Aorta (tissue), 5 donors: ENCODE data around the gene KIF6. TPM values are rescaled to one million over a fixed set of nuclear protein-coding genes. Genes with fewer than 3 reads are reported as not detected.

Experiments
- ATAC-seq: fragments of 200-7000 bp; cut with Tn5 transposase; one replicate; pipeline ENCODE4 v1.9.1; 2022; ENCODE audit warnings: moderate library complexity; ENCODE audit not compliant: low FRiP score
- DNase-seq, 2 donors: peaks; one replicate each; pipeline ENCODE4 v3.0.0-alpha.2; 2020
- H3K27ac ChIP-seq, 2 donors: one replicate each; pipeline ENCODE4 v1.5.1; 2013; ENCODE audit warnings: low read length in 2 of 2, mild to moderate bottlenecking in 2 of 2, moderate library complexity in 2 of 2, control low read depth in 1 of 2, inconsistent platforms in 1 of 2, low read depth in 1 of 2
- H3K27me3 ChIP-seq, 2 donors: one replicate each; pipeline ENCODE4 v1.6.1; 2013; ENCODE audit warnings: control low read depth in 1 of 2, low read length in 1 of 2, mild to moderate bottlenecking in 1 of 2, moderate library complexity in 1 of 2; ENCODE audit not compliant: insufficient read depth in 2 of 2, control insufficient read depth in 1 of 2
- H3K36me3 ChIP-seq, 2 donors: one replicate each; pipeline ENCODE4 v1.6.1; 2013; ENCODE audit warnings: control low read depth in 1 of 2, low read length in 1 of 2, mild to moderate bottlenecking in 1 of 2; ENCODE audit not compliant: insufficient read depth in 2 of 2, control insufficient read depth in 1 of 2
- H3K4me1 ChIP-seq, 2 donors: one replicate each; pipeline ENCODE4 v1.6.1; 2013; ENCODE audit warnings: low read length in 2 of 2, control low read depth in 1 of 2, mild to moderate bottlenecking in 1 of 2, moderate library complexity in 1 of 2; ENCODE audit not compliant: insufficient read depth in 2 of 2, control insufficient read depth in 1 of 2
- H3K4me3 ChIP-seq, 2 donors: one replicate each; pipeline ENCODE4 v1.5.1; 2013; ENCODE audit warnings: low read length in 2 of 2, control low read depth in 1 of 2, mild to moderate bottlenecking in 1 of 2
- H3K9me3 ChIP-seq: one replicate; pipeline ENCODE4 v1.6.1; 2013; ENCODE audit warnings: mild to moderate bottlenecking, low read length; ENCODE audit not compliant: control insufficient read depth
- WGBS, 2 donors: extraction: QIAGEN DNeasy Blood & Tissue Kit; methylation state at CpG; one replicate each; pipeline ENCODE4 v1.1.7; 2013; 5-methylcytosine and 5-hydroxymethylcytosine counted together
- intact Hi-C, 2 donors: fragments of 100-400 bp; cut with DNase I; formaldehyde crosslinking; loops; one replicate each; pipeline versions ENCODE4 v1.14.2 to v1.15.0; 2022
- polyA plus RNA-seq, 2 donors: library from polyadenylated mRNA; stranded (reverse); fragments of 200-250 nt; gene quantifications; one replicate each; pipeline ENCODE4 v1.2.3, GENCODE V29; 2013
- total RNA-seq, 2 donors: library from RNA; stranded (reverse); fragmentation: NEBNext Ultra II Directional; extraction: Animal tissue kit (Norgen Biotek cat#: 25700); gene quantifications; one replicate each; pipeline ENCODE4 v1.2.1, GENCODE V29; 2021
- donor health status: healthy with polysubstance abuse.
- donor health status: Bipolar disorder and iron deficiency.
- donor health status: DM: no; HTN: no; CAD: no.
- donor health status: DM: no; HTN: no; CAD: no.
- donor health status: DM: yes; HTN: yes; CAD: no.

The KIF6 gene
- total and polyA plus RNA-seq, 4 donors: 0.39 to 0.63 (median 0.42) TPM; not detected in 1

DNA sequence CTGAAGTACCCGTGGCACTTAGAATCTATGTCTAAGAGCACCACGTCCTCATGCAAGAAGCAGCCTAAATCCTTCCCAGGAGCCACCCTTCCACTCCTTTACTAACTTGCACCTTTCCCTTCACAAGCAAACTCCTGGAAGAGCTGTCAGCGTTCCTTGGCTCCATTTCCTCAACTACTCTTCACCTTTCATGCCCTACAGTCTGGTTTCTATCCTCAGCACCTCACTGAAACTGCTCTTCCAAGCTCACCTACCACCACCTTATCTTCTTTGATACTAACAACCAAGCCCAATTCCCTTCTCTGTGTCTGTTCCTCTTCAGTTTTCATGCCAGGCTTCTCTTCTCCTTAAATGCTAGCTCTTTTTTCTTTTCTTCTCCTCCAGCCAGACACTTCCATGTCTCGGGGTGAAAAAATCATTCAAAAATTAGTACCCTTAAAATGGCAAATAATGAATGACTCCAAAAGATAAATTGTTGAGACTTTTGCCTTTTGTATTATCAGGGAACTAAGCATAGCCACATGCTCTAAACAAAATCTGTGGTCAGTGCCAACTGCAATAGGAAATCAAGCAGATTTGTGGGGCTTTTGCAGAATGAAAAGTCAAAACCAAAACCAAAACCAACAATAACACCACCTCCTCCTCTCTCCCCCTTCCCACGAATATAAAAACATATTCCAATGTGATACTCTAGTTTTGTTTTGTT, 253.1 kb downstream of the KIF6 start:
- H3K27me3 ChIP-seq: no peaks in the 10 kb centered on the region
- intact Hi-C loops: no loop called here
- no peak for ATAC-seq
- no peaks in the 10 kb centered on the region for H3K36me3 ChIP-seq
- no peak overlapping the region for H3K4me3 ChIP-seq
- WGBS, 2 donors: 47 to 50% methylated on average over 5 of the region's 5 CpGs
- H3K4me1 ChIP-seq: no peaks in the 10 kb centered on the region
- H3K27ac ChIP-seq: no peak overlapping the region
- no peak for DNase-seq
- peaks cover 1% of the 10 kb centered on the region for H3K9me3 ChIP-seq

DNA sequence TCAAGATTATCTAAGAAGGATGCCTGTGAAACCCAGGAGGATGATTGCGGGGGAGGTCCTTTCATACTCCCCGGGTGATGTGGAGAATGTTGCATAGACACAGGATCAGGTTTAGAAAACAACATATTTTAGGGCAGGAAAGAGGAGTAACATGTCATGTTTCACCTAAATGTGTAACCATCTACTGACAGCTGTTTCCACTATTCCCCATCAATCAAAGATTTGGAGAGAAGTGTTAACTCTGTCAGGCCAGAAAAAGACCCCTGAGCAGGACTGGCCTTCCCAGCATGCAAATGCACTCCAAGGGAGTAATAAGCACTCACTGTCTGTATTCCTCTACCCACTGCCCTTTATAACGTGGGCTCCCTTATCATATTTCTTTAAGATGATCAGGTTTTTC, 254.7 kb downstream of the KIF6 start:
- 80 to 88% methylated on average over 3 of the region's 3 CpGs for WGBS, 2 donors
- H3K9me3 ChIP-seq: peaks cover under 1% of the 10 kb centered on the region
- H3K27me3 ChIP-seq: no peaks in the 10 kb centered on the region
- no peak for DNase-seq
- H3K36me3 ChIP-seq: no peaks in the 10 kb centered on the region
- intact Hi-C loops: no loop called here
- no peak for ATAC-seq
- H3K27ac ChIP-seq: no peak overlapping the region
- no peaks in the 10 kb centered on the region for H3K4me1 ChIP-seq
- no peak overlapping the region for H3K4me3 ChIP-seq

DNA sequence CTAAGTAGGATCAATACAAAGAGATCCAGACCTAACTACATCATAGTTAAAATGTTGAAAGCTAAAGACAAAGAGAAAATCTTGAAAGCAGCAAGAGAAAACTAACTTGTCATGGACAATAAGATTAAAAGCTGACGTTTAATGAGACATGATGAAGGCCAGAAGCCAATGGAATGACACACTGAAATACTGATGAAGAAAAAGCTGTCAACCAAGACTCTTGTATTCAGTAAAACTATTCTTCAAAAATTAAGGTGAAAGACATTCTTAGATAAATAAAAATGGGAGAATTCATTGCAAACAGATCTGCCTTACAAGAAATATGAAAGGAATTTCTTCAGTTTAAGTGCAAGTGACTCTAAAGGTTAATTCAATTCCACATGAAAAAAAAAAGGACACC, 256.8 kb downstream of the KIF6 start:
- no peaks in the 10 kb centered on the region for H3K4me1 ChIP-seq
- 76 to 86% methylated on average over 1 of the region's 1 CpG for WGBS, 2 donors
- DNase-seq: no peak
- no peaks in the 10 kb centered on the region for H3K27me3 ChIP-seq
- no peaks in the 10 kb centered on the region for H3K36me3 ChIP-seq
- H3K4me3 ChIP-seq: no peak overlapping the region
- intact Hi-C loops: no loop called here
- no peaks in the 10 kb centered on the region for H3K9me3 ChIP-seq
- ATAC-seq: no peak
- no peak overlapping the region for H3K27ac ChIP-seq

DNA sequence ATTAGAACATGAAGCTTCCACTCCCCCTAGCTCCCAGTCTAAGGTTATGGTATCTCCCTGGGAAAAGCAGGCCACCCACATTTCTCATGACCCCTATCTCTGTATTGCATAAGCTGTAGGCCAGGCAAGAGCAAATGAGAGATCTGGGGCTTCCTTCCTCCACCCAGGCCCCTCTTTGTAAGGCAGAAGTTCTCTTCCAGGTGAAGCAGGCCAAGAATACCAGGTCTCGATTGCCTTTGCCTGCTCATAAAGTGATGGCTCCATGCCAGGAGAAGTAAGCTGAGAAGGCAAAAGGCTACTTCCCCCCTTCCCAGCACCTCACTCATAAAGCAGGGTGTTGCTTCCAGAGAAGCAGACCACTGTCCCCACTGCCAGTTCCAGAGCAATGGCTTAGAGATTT, 258.6 kb downstream of the KIF6 start:
- Histone ChIP-seq H3K4me3 (no peak overlapping the region), H3K9me3 (no peaks in the 10 kb centered on the region), H3K4me1 (no peaks in the 10 kb centered on the region), H3K27me3 (no peaks in the 10 kb centered on the region), H3K36me3 (no peaks in the 10 kb centered on the region), H3K27ac (no peak overlapping the region)
- DNase-seq (no peak), ATAC-seq (no peak)
- intact Hi-C loops: no loop called here
- 55 to 58% methylated on average over 1 of the region's 1 CpG for WGBS, 2 donors

DNA sequence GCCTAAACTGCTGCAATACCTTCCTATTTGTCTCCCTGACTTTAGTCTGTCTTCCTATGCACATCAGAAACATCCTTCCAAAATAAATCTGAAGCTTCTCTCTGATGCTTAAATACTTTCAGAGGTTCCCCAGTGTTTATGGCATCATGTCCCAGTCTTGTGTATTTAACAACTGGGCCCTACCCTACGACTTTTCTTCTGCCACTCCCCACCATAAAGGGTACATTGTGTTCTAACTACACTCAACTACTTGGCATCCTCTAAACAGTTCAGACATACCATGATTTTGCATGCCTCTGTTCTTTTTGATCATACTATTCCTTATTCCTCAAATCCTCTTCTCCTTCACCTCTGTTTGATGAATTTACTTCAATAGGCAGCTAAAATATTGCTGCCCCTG, 259.7 kb downstream of the KIF6 start:
- H3K4me1 ChIP-seq: no peaks in the 10 kb centered on the region
- no peak overlapping the region for H3K4me3 ChIP-seq
- no peak for DNase-seq
- H3K27me3 ChIP-seq: no peaks in the 10 kb centered on the region
- no peak for ATAC-seq
- no peaks in the 10 kb centered on the region for H3K36me3 ChIP-seq
- H3K9me3 ChIP-seq: no peaks in the 10 kb centered on the region
- intact Hi-C loops: no loop called here
- no peak overlapping the region for H3K27ac ChIP-seq
- whole genome bisulfite sequencing, 2 donors: 61 to 82% methylated on average over 1 of the region's 1 CpG

DNA sequence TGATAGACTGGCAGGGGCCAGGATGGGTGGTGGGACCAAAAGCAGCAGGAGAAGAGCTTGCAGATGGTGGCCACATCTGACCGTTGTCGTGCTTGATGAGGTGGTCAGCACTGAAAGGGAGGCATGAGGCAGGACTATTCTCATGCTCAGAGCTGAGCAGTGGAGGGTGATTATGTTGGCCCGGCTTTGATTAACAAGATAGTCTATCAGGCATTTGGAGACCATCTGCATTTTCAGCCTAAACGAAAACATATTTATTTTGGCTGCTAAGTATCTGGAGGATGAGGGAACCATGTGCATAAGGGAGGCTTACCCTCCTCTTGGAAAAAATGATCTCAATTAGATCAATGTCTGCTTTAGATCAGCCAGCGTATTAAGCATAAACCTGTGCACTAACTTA, 261.1 kb downstream of the KIF6 start:
- intact Hi-C loops: no loop called here
- H3K27ac ChIP-seq: no peak overlapping the region
- DNase-seq (no peak), ATAC-seq (no peak)
- no peaks in the 10 kb centered on the region for H3K4me1 ChIP-seq
- no peaks in the 10 kb centered on the region for H3K27me3 ChIP-seq
- no peaks in the 10 kb centered on the region for H3K36me3 ChIP-seq
- no peaks in the 10 kb centered on the region for H3K9me3 ChIP-seq
- H3K4me3 ChIP-seq: no peak overlapping the region
- 82 to 87% methylated on average over 5 of the region's 5 CpGs for WGBS, 2 donors

DNA sequence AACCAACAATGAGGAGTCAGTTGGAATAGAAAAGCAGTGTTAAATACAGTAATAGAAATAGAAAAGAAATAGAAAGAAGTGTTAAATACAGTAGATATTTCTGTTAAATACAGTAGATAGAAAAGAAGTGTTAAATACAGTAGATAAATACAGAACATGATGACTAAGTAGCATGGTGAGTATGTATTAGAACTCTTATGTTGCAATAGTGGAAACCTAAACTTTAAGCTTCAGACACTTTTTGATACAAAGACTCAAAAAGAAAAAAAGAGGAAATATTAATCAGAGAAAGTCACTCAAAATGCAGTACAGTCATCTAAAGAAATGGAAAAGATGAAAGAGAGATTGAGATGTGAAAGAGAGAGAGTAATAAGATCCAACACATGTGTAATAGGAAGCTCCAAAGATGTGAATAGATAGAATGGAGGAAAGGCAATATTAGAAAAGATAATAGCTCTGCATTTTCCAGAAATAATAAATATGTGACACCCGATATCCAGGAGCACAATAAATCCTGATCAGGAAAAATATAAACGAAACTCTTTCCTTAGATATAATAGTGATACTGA, 271.2 kb downstream of the KIF6 start:
- H3K27me3 ChIP-seq: no peaks in the 10 kb centered on the region
- ATAC-seq (no peak), DNase-seq (no peak)
- intact Hi-C loops: no loop called here
- no peaks in the 10 kb centered on the region for H3K9me3 ChIP-seq
- H3K36me3 ChIP-seq: no peaks in the 10 kb centered on the region
- H3K27ac ChIP-seq: no peak overlapping the region
- WGBS, 2 donors: 92 to 100% methylated on average over 2 of the region's 2 CpGs
- no peak overlapping the region for H3K4me3 ChIP-seq
- H3K4me1 ChIP-seq: no peaks in the 10 kb centered on the region

DNA sequence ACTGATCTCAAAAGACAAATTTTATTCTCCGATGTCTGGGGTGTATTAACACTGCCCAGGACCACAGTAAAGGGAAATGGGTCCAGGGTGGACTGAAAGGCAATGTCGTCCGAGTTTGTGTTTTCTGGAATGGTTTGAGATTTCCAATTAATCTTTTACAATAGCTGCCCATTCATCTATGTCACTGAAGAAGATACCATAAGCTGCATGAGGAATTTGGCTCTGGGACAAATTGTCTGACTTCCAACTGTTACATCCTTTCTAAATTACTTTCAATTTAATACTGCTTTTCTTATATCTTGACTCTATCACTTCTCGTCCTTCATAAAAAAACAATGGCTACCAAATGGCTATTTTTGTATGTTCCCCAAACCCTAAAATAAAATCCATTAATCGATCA, 272.0 kb downstream of the KIF6 start:
- DNase-seq (no peak), ATAC-seq (no peak)
- Histone ChIP-seq H3K27me3 (no peaks in the 10 kb centered on the region), H3K36me3 (no peaks in the 10 kb centered on the region), H3K4me3 (no peak overlapping the region), H3K4me1 (no peaks in the 10 kb centered on the region), H3K9me3 (no peaks in the 10 kb centered on the region), H3K27ac (no peak overlapping the region)
- WGBS, 2 donors: 82 to 87% methylated on average over 5 of the region's 5 CpGs
- intact Hi-C loops: no loop called here
